HCT116 (cell line): ENCODE results near the gene HARBI1.

Experiments
- POLR2AphosphoS5 ChIP-seq: IDR thresholded peaks from 2 replicates; pipeline ENCODE4 v1.6.1; 2011; ENCODE audit warnings: mild to moderate bottlenecking, low read depth, low read length, moderate library complexity
- TF ChIP-seq, protein P1 (sequence below), 3 experiments: fragments of 200-600 bp in 1 of 3; sonication (generic) in 1 of 3; IDR thresholded peaks in 2 of 3; conservative IDR thresholded peaks in 1 of 3; 2 replicates each; pipeline ENCODE4 v1.5.1; 2012 to 2017; ENCODE audit warnings: low read depth in 2 of 3, low read length in 2 of 3, antibody characterized with exemption in 1 of 3, borderline replicate concordance in 1 of 3, control low read depth in 1 of 3, mild to moderate bottlenecking in 1 of 3, mixed read lengths in 1 of 3, mixed run types in 1 of 3, moderate library complexity in 1 of 3; ENCODE audit not compliant: insufficient read depth in 1 of 3

DNA sequence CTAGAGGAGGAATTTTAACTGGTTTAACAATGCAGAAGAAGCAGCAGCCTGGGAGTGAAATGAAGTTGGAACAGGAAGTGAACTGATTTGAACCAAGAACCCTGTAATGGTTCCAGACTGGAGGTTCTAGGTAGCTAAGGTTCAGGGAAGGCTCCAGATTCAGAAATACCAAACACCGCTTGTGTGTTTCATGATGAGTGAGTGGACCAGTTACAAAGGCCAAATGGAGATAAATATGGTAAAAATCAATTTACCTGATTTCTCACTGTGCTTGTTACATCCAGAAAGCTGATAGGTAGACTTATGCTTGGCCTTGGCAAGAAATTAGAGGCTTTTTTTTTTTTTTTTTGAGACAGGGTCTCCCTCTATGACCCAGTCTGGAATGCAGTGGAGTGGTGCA, 13.2 kb upstream of the HARBI1 start:
- no peak for TF ChIP-seq POLR2AphosphoS5
- TF ChIP-seq, protein P1, sequence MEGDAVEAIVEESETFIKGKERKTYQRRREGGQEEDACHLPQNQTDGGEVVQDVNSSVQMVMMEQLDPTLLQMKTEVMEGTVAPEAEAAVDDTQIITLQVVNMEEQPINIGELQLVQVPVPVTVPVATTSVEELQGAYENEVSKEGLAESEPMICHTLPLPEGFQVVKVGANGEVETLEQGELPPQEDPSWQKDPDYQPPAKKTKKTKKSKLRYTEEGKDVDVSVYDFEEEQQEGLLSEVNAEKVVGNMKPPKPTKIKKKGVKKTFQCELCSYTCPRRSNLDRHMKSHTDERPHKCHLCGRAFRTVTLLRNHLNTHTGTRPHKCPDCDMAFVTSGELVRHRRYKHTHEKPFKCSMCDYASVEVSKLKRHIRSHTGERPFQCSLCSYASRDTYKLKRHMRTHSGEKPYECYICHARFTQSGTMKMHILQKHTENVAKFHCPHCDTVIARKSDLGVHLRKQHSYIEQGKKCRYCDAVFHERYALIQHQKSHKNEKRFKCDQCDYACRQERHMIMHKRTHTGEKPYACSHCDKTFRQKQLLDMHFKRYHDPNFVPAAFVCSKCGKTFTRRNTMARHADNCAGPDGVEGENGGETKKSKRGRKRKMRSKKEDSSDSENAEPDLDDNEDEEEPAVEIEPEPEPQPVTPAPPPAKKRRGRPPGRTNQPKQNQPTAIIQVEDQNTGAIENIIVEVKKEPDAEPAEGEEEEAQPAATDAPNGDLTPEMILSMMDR (IDR thresholded peaks at IDR 0.05 in 2 of 3, conservative IDR thresholded peaks at IDR 0.05 in 1 of 3; ENCODE audit: borderline replicate concordance in 1 of 3, insufficient read depth in 1 of 3, low read depth in 2 of 3, low read length in 2 of 3): no peak
